RWPE1 (cell line): ENCODE data around the gene REEP5.

Experiments used
- CTCF ChIA-PET: fragments of 350-600 bp; sonication (Branson Sonifier 250); formaldehyde crosslinking; extraction: SDS; loops from one replicate; lab custom pipeline; 2021; lab: Yijun Ruan, JAX
- POLR2A ChIA-PET: fragments of 400-600 bp; formaldehyde crosslinking; extraction: SDS; loops from one replicate; lab custom pipeline; 2020; ENCODE audit warnings: antibody characterized with exemption; ENCODE audit not compliant: low non-redundant PET; lab: Yijun Ruan, JAX
- DNase-seq: peaks from one replicate; pipeline ENCODE4 v3.0.0; 2012; ENCODE audit warnings: low spot score
- H3K27ac ChIP-seq: fragments of 450-650 bp; 2 replicates; pipeline ENCODE4 v1.5.1; 2017
- CTCF ChIP-seq: fragments of 450-650 bp; conservative IDR thresholded peaks from 2 replicates; pipeline ENCODE4 v1.5.1; 2017; ENCODE audit warnings: low read depth, mild to moderate bottlenecking

REEP5 gene

DNA sequence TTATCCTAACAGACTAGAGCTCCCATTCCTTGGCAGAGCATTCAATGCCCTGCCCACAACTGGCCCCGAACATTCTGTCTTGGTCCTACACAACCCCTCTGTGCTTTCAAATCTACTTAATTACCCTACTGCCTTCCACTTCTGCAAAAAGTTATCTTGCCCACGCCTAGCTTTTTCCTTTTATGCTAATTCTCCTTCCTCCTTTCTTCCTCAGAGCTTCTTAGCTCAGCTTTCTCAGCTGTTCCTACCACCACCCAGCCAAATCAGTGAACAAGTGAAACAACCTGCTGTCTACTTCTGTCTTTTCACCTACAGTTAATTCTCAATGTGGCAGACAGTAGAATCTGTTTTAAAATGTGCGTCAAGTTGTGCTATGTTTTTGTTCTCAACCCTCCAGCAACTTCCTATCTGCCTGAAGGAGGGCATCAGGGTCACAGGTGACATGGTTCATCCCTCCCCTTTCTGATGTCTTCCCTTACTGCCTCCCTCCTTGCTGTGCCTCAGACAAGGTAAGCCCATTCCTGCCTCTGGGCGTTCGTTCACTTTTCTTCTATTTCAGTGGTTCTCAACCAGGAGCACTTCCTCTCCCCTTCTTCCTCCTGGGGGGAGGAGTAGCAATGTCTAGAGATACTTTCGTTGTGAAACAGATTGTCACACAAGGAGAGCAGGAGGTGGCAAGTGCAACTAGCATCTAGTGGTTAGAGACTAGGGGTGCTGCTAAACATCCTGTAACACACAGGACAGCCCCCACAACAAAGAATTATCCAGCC, 1.3 kb upstream of the REEP5 start:
- no peak for DNase-seq
- ChIA-PET POLR2A (interaction anchor here (0.5 to 0.6 kb wide), 2 partner anchors 525 to 564 kb away, joined by 3 to 4 read pairs; no protein-coding TSS in a partner anchor), CTCF (interaction anchor here (0.5 to 1.8 kb wide), 6 partner anchors 41 to 371 kb away, joined by 3 to 4 read pairs (median 3); no protein-coding TSS in a partner anchor)
- H3K27ac ChIP-seq = no peak overlapping the region
- no peak for TF ChIP-seq CTCF

GRCh38 chr5:112921026-112921832, 798 bp downstream of the REEP5 start:
- POLR2A ChIA-PET = interaction anchor here (1.4 kb wide), 2 partner anchors 55 to 60 kb away, joined by 6 to 7 read pairs; partner anchors contain the start of gene SRP19
- H3K27ac ChIP-seq = peak overlapping the region; percentile 85
- CTCF ChIA-PET = interaction anchor here (0.5 to 1.0 kb wide), 5 partner anchors 14 to 568 kb away, joined by 3 to 5 read pairs (median 3); no protein-coding TSS in a partner anchor
- peak; percentile 77 for DNase-seq
- no peak for TF ChIP-seq CTCF

DNA sequence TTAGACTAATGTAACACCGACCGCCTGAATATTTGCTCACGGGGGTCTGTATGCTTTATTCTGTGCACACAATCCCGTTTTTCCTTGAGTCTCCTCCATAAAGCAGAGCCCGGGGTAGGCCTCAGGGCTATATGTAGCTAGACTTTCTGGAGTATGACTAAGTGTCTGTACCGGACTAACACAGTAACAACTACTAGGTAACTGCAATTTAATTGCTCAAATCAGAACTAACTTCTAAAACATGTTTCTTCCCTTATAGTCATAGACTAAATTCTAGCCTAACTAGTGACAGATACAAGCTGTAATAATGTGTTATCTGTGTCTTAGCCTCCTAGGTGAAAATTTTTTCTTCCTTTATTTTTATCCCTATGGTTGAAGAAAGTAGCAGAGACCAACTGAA, 2.1 kb downstream of the REEP5 start:
- CTCF ChIA-PET = no interaction called here
- H3K27ac ChIP-seq = no peak overlapping the region
- POLR2A ChIA-PET = interaction anchor here (0.6 kb wide), 1 partner anchor 25 kb away, joined by 3 read pairs; no protein-coding TSS in a partner anchor
- no peak for DNase-seq
- no peak for TF ChIP-seq CTCF

DNA sequence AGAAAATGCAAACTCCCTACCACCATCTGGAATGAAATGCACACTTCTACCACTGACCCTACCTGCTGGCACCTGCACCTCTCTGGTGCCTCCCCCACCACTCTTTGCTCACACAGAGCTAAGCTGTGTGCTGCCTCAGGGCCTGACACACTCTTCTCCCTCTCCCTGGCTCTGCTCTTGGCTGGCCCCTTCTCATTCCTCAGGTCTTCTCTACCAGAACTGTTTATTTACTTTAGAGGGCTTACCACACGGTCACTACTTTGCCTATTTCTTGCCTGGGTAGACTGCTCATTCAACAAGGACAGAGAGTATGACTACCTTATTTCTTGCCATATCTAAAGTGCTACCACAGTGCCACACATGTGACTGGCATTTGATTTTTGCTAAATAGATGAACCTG, 3.3 kb downstream of the REEP5 start:
- ChIA-PET POLR2A (no interaction called here), CTCF (no interaction called here)
- no peak overlapping the region for H3K27ac ChIP-seq
- no peak for DNase-seq
- no peak for TF ChIP-seq CTCF

DNA sequence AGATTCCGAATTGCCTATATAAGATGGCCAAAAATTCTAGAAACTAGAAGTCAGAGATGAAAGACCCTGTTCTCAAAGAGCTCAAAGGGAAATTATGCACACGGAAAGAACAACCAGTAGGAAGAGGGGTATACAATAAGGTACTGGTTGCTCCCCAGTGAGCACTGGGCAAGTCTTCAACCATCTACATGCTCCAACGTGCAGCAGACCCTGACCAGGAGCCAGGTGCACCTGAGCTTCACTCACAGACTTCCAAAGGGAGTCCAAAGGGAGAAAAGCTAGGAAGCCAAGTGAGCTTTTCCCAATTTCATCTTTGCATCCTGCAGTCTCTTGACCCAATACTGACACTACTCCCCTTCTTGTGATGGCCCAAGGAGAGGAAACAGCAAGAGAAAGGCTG, 3.9 kb downstream of the REEP5 start:
- no peak for DNase-seq
- ChIA-PET CTCF (interaction anchor here (0.7 kb wide), 1 partner anchor 343 kb away, joined by 3 read pairs; no protein-coding TSS in a partner anchor), POLR2A (no interaction called here)
- no peak for TF ChIP-seq CTCF
- H3K27ac ChIP-seq = no peak overlapping the region

DNA sequence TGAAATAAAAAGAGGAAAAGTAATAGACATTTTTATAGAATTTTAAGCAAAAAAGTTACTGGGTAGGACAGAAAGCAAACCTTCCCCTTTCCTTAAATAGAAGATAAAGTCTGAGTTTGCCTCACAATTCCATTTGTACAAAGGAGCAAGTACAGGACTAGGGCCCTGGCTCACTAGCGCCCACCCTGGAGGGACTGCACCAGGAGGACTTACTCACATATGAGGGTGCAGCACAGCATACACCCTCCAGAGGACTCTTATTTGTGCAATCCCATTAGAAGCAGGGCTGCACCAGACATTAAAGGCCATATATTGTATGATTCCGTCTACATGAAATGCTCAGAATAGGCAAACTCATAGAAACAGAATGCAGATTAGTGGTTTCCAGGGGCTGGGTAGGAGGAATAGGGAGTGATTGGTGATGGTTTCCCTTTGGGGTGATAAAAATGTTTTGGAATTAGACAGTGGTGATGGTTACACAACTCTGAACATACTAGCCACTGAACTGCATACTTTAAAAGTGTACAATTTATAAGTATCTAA, 4.5 kb downstream of the REEP5 start:
- no peak for DNase-seq
- no peak overlapping the region for H3K27ac ChIP-seq
- no peak for TF ChIP-seq CTCF
- POLR2A ChIA-PET = no interaction called here
- CTCF ChIA-PET = interaction anchor here (0.7 kb wide), 1 partner anchor 343 kb away, joined by 3 read pairs; no protein-coding TSS in a partner anchor
